NT2/D1 (cell line): ENCODE measurements around the gene C21orf91.

ENCODE experiments used
- SUZ12 ChIP-seq: IDR thresholded peaks from 2 replicates; pipeline ENCODE4 v1.6.1; 2011; ENCODE audit not compliant: insufficient read length, insufficient read depth; ENCODE audit errors: extremely low read depth
- YY1 ChIP-seq: IDR thresholded peaks from 2 replicates; pipeline ENCODE4 v1.6.1; 2011; ENCODE audit not compliant: insufficient read length, insufficient read depth
- ZNF274 ChIP-seq: IDR thresholded peaks from 2 replicates; pipeline ENCODE4 v1.6.1; 2011; ENCODE audit warnings: mild to moderate bottlenecking, low read depth, low read length

DNA sequence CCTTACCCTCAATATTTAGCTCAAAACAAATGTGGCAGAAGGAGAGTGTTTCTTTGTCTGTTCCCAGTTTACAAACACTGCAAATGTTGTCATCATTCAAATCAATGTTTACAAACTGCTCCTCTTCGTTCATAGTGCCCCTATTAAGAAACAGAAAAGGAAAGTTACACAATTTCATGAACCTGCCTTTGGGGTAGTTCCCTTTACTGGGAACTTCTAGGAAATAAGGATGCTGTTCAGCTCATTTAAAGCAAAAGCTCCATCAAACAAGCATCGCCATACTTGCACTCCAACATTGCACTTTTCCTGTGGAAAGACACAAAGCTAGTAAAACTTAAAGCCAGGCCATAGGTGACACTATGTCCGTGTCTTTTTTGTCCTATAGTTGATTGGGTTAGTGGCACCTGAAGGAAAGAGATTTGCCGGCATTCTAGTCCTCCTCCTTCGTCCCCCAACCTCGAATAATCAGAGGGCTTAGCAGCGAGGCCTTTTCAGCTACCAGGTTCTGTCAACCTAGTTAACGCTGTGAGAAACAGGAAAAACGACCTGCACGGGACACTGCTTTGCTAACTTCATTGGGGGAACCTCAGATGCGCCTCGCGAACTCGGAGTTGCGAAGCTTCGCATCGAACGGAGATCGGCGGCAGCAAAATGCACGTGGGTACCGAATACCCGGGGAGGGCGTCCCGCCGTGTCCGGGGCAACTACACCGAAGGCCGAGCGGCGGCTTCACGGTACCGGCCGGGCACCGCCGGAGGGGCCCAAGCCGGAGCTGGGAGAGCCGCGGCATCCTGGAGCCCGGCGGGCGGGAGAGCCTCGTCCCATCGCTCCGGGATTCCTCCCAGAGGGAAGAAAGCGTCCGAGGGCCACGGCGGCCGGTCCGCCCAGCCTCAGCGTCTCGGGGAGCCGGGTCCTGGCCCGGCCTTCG lies 706 bp downstream of the C21orf91 start:
- TF ChIP-seq SUZ12, result no peak
- no peak for TF ChIP-seq YY1
- no peak for TF ChIP-seq ZNF274
